Endothelial cell of umbilical vein (primary cell): ENCODE data around the gene ACAD11. TPM values are rescaled to one million over a fixed set of nuclear protein-coding genes. Genes with fewer than 3 reads are reported as not detected.

ENCODE experiments used
- BruUV-seq: library from RNA; stranded (reverse); fragments of 400-500 nt; replicated peaks from 2 replicates; lab custom pipeline; 2021; lab: Mats Ljungman, UMichigan
- CTCF ChIA-PET: fragments of 300-600, 350-600 bp; sonication (Branson Sonifier 250); formaldehyde crosslinking; loops from one replicate; lab custom pipeline; 2021; ENCODE audit warnings: antibody characterized with exemption, inconsistent platforms; lab: Charles Lee
- POLR2A ChIA-PET: fragments of 300-600, 350-600 bp; sonication (Branson Sonifier 250); formaldehyde crosslinking; loops from one replicate; lab custom pipeline; 2021; ENCODE audit warnings: antibody characterized with exemption, inconsistent platforms; lab: Charles Lee
- DNase-seq: peaks from one replicate; pipeline ENCODE4 v3.0.0-alpha.2; 2011; ENCODE audit warnings: low read depth, low spot score
- FAIRE-seq: peaks from 2 replicates; lab custom pipeline; 2011; peaks lifted over from hg19 to GRCh38; lab: Jason Lieb, UNC
- H2AFZ ChIP-seq: 2 replicates; pipeline ENCODE4 v1.6.0; 2012; ENCODE audit warnings: low read depth, low read length, control low read depth, inconsistent platforms
- H3K27ac ChIP-seq: 2 replicates; pipeline ENCODE4 v1.5.1; 2011; ENCODE audit warnings: low read depth, mild to moderate bottlenecking, control low read depth, low read length, moderate library complexity; ENCODE audit not compliant: insufficient read depth
- H3K27me3 ChIP-seq, 2 experiments: 2 replicates each; pipeline versions ENCODE4 v1.6.0 to v1.6.1; 2011; ENCODE audit warnings: low read length in 2 of 2, mixed read lengths in 1 of 2; ENCODE audit not compliant: control insufficient read depth in 2 of 2, insufficient read depth in 2 of 2
- H3K36me3 ChIP-seq, 2 experiments: 2 replicates in 1 of 2; 3 replicates in 1 of 2; pipeline ENCODE4 v1.5.1; 2011; ENCODE audit warnings: low read length in 2 of 2, mild to moderate bottlenecking in 1 of 2, moderate library complexity in 1 of 2; ENCODE audit not compliant: control insufficient read depth in 2 of 2, insufficient read depth in 2 of 2; ENCODE audit errors: extremely low read depth in 1 of 2
- H3K4me1 ChIP-seq: 3 replicates; pipeline ENCODE4 v1.5.1; 2011; ENCODE audit warnings: mild to moderate bottlenecking, low read length; ENCODE audit not compliant: control insufficient read depth, insufficient read depth; ENCODE audit errors: extremely low read depth
- H3K4me2 ChIP-seq: 2 replicates; pipeline ENCODE4 v1.6.1; 2011; ENCODE audit warnings: low read length, control low read depth, mixed read lengths; ENCODE audit not compliant: insufficient read depth
- H3K4me3 ChIP-seq, 3 experiments: fragments of 200-600 bp in 1 of 3; sonication (generic), shearing (Covaris generic) in 1 of 3; replicated peaks in 1 of 3; 2 replicates each; pipeline ENCODE4 v1.5.1; 2011 to 2016; ENCODE audit warnings: control low read depth in 3 of 3, low read length in 3 of 3, mild to moderate bottlenecking in 2 of 3, inconsistent platforms in 1 of 3, low read depth in 1 of 3, moderate library complexity in 1 of 3; ENCODE audit not compliant: insufficient read depth in 1 of 3
- H3K79me2 ChIP-seq: 2 replicates; pipeline ENCODE4 v1.6.0; 2012; ENCODE audit warnings: low read length, inconsistent platforms; ENCODE audit not compliant: control insufficient read depth, insufficient read depth
- H3K9ac ChIP-seq: replicated peaks from 2 replicates; pipeline ENCODE3; 2011; ENCODE audit warnings: low read length, control low read depth; ENCODE audit not compliant: insufficient read depth; ENCODE audit errors: extremely low read depth
- H3K9me1 ChIP-seq: replicated peaks from 3 replicates; pipeline ENCODE4 v1.6.0; 2011; ENCODE audit warnings: mild to moderate bottlenecking, low read length; ENCODE audit not compliant: control insufficient read depth, insufficient read depth; ENCODE audit errors: extremely low read depth
- H3K9me3 ChIP-seq: replicated peaks from 2 replicates; pipeline ENCODE4 v1.5.1; 2012; ENCODE audit warnings: low read length, inconsistent platforms; ENCODE audit not compliant: control insufficient read depth, insufficient read depth
- H4K20me1 ChIP-seq: replicated peaks from 2 replicates; pipeline ENCODE3; 2011; ENCODE audit warnings: mild to moderate bottlenecking, low read length; ENCODE audit not compliant: control insufficient read depth, insufficient read depth; ENCODE audit errors: extremely low read depth
- EZH2 ChIP-seq: IDR thresholded peaks from 2 replicates; pipeline ENCODE4 v1.6.1; 2012; ENCODE audit warnings: borderline replicate concordance, low read depth, mild to moderate bottlenecking, moderate library complexity, low read length, inconsistent platforms; ENCODE audit not compliant: severe bottlenecking
- FOS ChIP-seq: IDR thresholded peaks from 2 replicates; pipeline ENCODE4 v1.6.1; 2011; ENCODE audit warnings: mild to moderate bottlenecking, low read length, moderate library complexity, borderline replicate concordance; ENCODE audit not compliant: insufficient read depth
- GATA2 ChIP-seq: IDR thresholded peaks from 2 replicates; pipeline ENCODE4 v1.7.0; 2011; ENCODE audit warnings: low read depth, mild to moderate bottlenecking, moderate library complexity, mixed read lengths, low read length; ENCODE audit not compliant: insufficient read length, insufficient read depth
- JUN ChIP-seq: IDR thresholded peaks from 2 replicates; pipeline ENCODE4 v1.6.1; 2011; ENCODE audit warnings: borderline replicate concordance, low read depth; ENCODE audit not compliant: insufficient read length, insufficient read depth
- MYC ChIP-seq: IDR thresholded peaks from one replicate; pipeline ENCODE4 v1.6.1; 2011; ENCODE audit warnings: mild to moderate bottlenecking, low read depth, low read length
- POLR2A ChIP-seq: IDR thresholded peaks from 2 replicates; pipeline ENCODE4 v1.6.1; 2012; ENCODE audit warnings: low read depth, mild to moderate bottlenecking, control low read depth, low read length
- POLR2AphosphoS5 ChIP-seq: IDR thresholded peaks from 2 replicates; pipeline ENCODE4 v1.6.1; 2012; ENCODE audit warnings: low read depth, mild to moderate bottlenecking, control low read depth, low read length, moderate library complexity; ENCODE audit not compliant: insufficient read depth
- dilution Hi-C: fragments of 300-500 bp; cut with MboI; formaldehyde crosslinking; loops from one replicate; pipeline ENCODE4 v1.15.0; 2019; ENCODE audit warnings: low sequenced_read_pairs; ENCODE audit not compliant: extremely low pct_ligation_motif_present
- intact Hi-C: fragments of 100-400 bp; cut with micrococcal nuclease; formaldehyde crosslinking; loops from one replicate; pipeline ENCODE4 v1.10.0; 2022
- polyA plus RNA-seq, 4 experiments: library from polyadenylated mRNA; depleted of rRNA in 3 of 4; stranded (reverse) in 3 of 4; unstranded in 1 of 4; fragments of >200 nt; gene quantifications; 2 replicates each; pipeline versions ENCODE4 v1.2.1 to v1.2.3, GENCODE V29; 2011 to 2012; ENCODE audit warnings: missing spikeins in 1 of 4
- total RNA-seq: library from RNA; stranded (reverse); gene quantifications from 2 replicates; pipeline ENCODE4 v1.2.3, GENCODE V29; 2021
- TF ChIP-seq, protein P1 (sequence below): IDR thresholded peaks from 2 replicates; pipeline ENCODE4 v1.6.1; 2011; ENCODE audit not compliant: insufficient read depth, insufficient read length
- TF ChIP-seq, protein P2 (sequence below), 2 donors: IDR thresholded peaks; 1 replicate in 1 of 2; 2 replicates in 1 of 2; pipeline ENCODE4 v1.5.1; 2011; ENCODE audit warnings: low read length in 2 of 2, mild to moderate bottlenecking in 2 of 2, moderate library complexity in 2 of 2, control low read depth in 1 of 2, inconsistent platforms in 1 of 2, low read depth in 1 of 2; ENCODE audit not compliant: insufficient read depth in 1 of 2; ENCODE audit errors: extremely low read depth in 1 of 2

The ACAD11 gene
- total and polyA plus RNA-seq, 2 donors (not counting 3 experiments of a cell fraction or from before 2014, with no cell fraction given), result 9.6 to 17.9 TPM

DNA sequence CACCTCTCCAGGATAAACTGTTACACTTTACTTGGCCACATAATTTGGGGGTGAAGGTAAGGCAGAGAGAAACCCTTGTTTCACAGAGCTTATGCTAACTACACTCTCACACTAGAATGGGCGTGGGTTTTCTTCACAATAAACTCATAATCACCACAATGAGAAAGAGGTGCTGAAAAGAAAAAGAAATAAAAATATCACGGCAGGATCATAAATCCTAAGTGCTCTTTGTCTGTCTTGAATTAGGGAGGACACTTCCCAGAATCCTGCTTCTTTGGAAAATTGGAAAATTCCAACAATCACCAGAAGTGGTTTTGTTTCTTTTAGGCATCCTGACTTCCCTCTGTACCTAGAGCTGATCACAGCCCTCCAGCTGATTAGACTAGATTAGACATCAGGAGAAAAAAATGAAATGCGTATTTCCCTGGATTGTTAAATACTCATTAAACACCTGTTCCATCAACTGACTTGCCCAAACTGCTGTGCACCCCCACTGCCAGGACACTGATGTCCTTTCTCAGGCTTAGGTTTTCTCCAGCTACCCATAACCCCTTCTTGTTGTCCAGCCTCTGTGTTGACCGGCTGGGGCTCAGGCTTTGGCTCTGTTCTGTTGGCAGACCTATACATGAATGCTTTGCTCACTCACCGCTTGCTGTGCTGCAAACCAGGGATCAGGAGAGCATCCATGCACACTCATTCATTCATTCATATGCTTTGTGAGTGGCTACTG is 104.1 kb downstream of the ACAD11 start:
- Histone ChIP-seq H3K27me3 (no peaks in the 10 kb centered on the region), H3K9me3 (no peaks in the 10 kb centered on the region), H3K4me2 (peak overlapping the region; percentile 37), H3K9me1 (no peaks in the 10 kb centered on the region), H3K36me3 (no peaks in the 10 kb centered on the region), H3K79me2 (no peaks in the 10 kb centered on the region), H3K27ac (peak overlapping the region; percentile 63), H4K20me1 (no peaks in the 10 kb centered on the region), H2AFZ (peak overlapping the region; percentile 18), H3K9ac (peak overlapping the region; percentile 37), H3K4me3 (no peak overlapping the region), H3K4me1 (peaks cover 34% of the 10 kb centered on the region)
- intact Hi-C loops (no loop called here), dilution Hi-C loops (no loop called here)
- BruUV-seq, result no TSS peak
- TF ChIP-seq POLR2A (no peak), FOS (no peak), POLR2AphosphoS5 (no peak), GATA2 (no peak), EZH2 (no peak), JUN (no peak), MYC (no peak)
- TF ChIP-seq, protein P1, sequence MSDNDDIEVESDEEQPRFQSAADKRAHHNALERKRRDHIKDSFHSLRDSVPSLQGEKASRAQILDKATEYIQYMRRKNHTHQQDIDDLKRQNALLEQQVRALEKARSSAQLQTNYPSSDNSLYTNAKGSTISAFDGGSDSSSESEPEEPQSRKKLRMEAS, result no peak
- TF ChIP-seq, protein P2, sequence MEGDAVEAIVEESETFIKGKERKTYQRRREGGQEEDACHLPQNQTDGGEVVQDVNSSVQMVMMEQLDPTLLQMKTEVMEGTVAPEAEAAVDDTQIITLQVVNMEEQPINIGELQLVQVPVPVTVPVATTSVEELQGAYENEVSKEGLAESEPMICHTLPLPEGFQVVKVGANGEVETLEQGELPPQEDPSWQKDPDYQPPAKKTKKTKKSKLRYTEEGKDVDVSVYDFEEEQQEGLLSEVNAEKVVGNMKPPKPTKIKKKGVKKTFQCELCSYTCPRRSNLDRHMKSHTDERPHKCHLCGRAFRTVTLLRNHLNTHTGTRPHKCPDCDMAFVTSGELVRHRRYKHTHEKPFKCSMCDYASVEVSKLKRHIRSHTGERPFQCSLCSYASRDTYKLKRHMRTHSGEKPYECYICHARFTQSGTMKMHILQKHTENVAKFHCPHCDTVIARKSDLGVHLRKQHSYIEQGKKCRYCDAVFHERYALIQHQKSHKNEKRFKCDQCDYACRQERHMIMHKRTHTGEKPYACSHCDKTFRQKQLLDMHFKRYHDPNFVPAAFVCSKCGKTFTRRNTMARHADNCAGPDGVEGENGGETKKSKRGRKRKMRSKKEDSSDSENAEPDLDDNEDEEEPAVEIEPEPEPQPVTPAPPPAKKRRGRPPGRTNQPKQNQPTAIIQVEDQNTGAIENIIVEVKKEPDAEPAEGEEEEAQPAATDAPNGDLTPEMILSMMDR (IDR thresholded peaks at IDR 0.05; ENCODE audit: extremely low read depth in 1 of 2, insufficient read depth in 1 of 2, low read depth in 1 of 2, low read length in 2 of 2), result no peak
- ChIA-PET POLR2A (interaction anchor here (1.3 kb wide), 1 partner anchor 11 kb away, joined by 3 read pairs; no protein-coding TSS in a partner anchor), CTCF (interaction anchor here (2.8 to 2.9 kb wide), 2 partner anchors 19 to 87 kb away, joined by 14 to 15 read pairs; no protein-coding TSS in a partner anchor)
- FAIRE-seq (no peak), DNase-seq (peak; percentile 90)
